Activated CD4-positive, alpha-beta memory T cell treated with anti-CD3 and anti-CD28 coated beads for 36 hours (primary cell): ENCODE measurements around the gene CAPN15. TPM values are rescaled to one million over a fixed set of nuclear protein-coding genes. Genes with fewer than 3 reads are reported as not detected.

Source experiments
- CTCF ChIA-PET: fragments of 350-600 bp; sonication (Branson Sonifier 250); formaldehyde crosslinking; loops from one replicate; lab custom pipeline; 2021; ENCODE audit warnings: antibody characterized with exemption, inconsistent platforms; lab: Charles Lee
- POLR2A ChIA-PET: fragments of 350-600 bp; sonication (Branson Sonifier 250); formaldehyde crosslinking; loops from one replicate; lab custom pipeline; 2021; ENCODE audit warnings: antibody characterized with exemption; lab: Charles Lee
- DNase-seq: peaks from one replicate; pipeline ENCODE4 v3.0.0-alpha.2; 2020
- H3K27ac Mint-ChIP-seq: one replicate; pipeline ENCODE4 v1.8.0; 2021; ENCODE audit warnings: mixed read lengths
- H3K27me3 Mint-ChIP-seq: one replicate; pipeline ENCODE4 v1.8.0; 2021; ENCODE audit warnings: mixed read lengths
- H3K36me3 Mint-ChIP-seq: one replicate; pipeline ENCODE4 v1.8.0; 2021; ENCODE audit warnings: mixed read lengths
- H3K4me1 Mint-ChIP-seq: one replicate; pipeline ENCODE4 v1.8.0; 2021; ENCODE audit warnings: low read depth, mixed read lengths
- H3K4me3 Mint-ChIP-seq: one replicate; pipeline ENCODE4 v1.8.0; 2021; ENCODE audit warnings: mild to moderate bottlenecking, mixed read lengths
- H3K9me3 Mint-ChIP-seq: one replicate; pipeline ENCODE4 v1.8.0; 2021; ENCODE audit warnings: mixed read lengths
- intact Hi-C: fragments of 100-400 bp; cut with micrococcal nuclease; formaldehyde crosslinking; loops from one replicate; pipeline ENCODE4 v1.15.1; 2023
- total RNA-seq, 2 experiments: library from RNA; stranded (reverse); gene quantifications; one replicate each; pipeline ENCODE4 v1.2.3, GENCODE V29; 2021

The CAPN15 gene
- total RNA-seq, 2 experiments from 2014 or later: 69.7 to 76.2 TPM

DNA sequence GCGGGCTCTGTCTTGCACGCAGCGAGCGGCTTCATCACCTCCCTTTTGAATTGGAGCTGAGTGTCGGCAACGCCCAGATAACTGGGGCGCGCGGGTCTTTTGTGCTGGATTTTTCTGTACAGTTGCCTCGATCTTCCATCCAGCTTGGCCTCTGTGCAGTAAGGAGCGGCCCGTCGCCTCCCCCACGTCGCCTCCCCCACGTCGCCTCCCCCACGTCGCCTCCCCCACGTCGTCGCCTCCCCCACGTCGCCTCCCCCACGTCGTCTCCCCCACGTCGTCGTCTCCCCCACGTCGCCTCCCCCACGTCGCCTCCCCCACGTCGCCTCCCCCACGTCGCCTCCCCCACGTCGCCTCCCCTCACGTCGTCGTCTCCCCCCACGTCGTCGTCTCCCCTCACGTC is 17.0 kb downstream of the CAPN15 start:
- DNase-seq: no peak
- Mint-ChIP-seq H3K9me3 (no peaks in the 10 kb centered on the region), H3K4me1 (no peaks in the 10 kb centered on the region), H3K36me3 (peaks cover 4% of the 10 kb centered on the region), H3K27ac (no peak overlapping the region), H3K27me3 (no peaks in the 10 kb centered on the region), H3K4me3 (no peak overlapping the region)
- POLR2A ChIA-PET: no interaction called here
- CTCF ChIA-PET: no interaction called here
- intact Hi-C loops: no loop called here

DNA sequence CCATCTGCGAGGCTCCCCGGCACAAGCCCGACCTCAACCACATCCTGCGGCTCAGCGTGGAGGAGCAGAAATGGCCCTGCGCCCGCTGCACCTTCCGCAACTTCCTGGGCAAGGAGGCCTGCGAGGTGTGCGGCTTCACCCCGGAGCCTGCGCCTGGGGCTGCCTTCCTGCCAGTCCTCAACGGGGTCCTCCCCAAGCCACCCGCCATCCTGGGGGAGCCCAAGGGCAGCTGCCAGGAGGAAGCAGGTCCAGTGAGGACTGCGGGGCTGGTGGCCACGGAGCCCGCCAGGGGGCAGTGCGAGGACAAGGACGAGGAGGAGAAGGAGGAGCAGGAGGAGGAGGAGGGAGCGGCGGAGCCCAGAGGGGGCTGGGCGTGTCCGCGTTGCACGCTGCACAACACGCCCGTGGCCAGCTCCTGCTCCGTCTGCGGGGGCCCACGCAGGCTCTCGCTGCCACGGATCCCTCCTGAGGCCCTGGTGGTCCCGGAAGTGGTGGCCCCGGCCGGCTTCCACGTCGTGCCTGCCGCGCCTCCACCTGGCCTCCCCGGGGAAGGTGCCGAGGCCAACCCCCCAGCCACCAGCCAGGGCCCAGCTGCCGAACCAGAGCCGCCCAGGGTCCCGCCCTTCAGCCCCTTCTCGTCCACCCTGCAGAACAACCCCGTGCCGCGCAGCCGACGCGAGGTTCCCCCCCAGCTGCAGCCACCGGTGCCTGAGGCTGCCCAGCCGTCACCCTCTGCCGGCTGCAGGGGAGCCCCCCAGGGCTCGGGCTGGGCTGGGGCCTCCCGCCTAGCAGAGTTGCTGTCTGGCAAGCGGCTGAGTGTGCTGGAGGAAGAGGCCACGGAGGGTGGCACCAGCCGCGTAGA is 19.6 kb downstream of the CAPN15 start:
- CTCF ChIA-PET: interaction anchor here (0.6 to 0.7 kb wide), 2 partner anchors 39 to 56 kb away, joined by 3 read pairs; no protein-coding TSS in a partner anchor
- peak; percentile 57 for DNase-seq
- Mint-ChIP-seq H3K4me3 (no peak overlapping the region), H3K27ac (no peak overlapping the region), H3K4me1 (no peaks in the 10 kb centered on the region), H3K9me3 (no peaks in the 10 kb centered on the region), H3K27me3 (no peaks in the 10 kb centered on the region), H3K36me3 (peaks cover 2% of the 10 kb centered on the region)
- intact Hi-C loops: no loop called here
- POLR2A ChIA-PET: no interaction called here

DNA sequence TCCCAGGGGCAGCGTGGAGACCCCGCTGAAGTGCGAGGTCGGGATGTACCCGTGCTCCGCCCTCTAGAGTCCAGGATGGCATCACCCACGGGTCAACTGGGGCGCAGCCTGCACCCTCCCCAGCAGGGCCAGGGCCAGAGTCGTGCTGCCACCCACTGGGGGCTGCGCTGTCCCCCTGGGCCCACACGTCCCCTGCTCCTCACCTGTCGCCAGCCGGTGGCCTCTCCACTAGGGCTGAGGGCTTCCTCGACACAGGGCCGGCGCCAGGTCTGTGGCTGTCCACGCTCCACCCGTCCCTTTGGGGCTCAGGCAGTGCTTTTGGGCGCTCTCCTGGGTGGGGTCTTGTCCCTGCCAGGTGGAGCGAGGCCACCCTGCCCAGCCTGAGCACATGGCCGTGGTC is 21.1 kb downstream of the CAPN15 start:
- POLR2A ChIA-PET: no interaction called here
- no peaks in the 10 kb centered on the region for H3K9me3 Mint-ChIP-seq
- no peak overlapping the region for H3K4me3 Mint-ChIP-seq
- H3K27me3 Mint-ChIP-seq: no peaks in the 10 kb centered on the region
- no peak for DNase-seq
- CTCF ChIA-PET: no interaction called here
- no peaks in the 10 kb centered on the region for H3K4me1 Mint-ChIP-seq
- intact Hi-C loops: no loop called here
- H3K27ac Mint-ChIP-seq: no peak overlapping the region
- H3K36me3 Mint-ChIP-seq: no peaks in the 10 kb centered on the region

DNA sequence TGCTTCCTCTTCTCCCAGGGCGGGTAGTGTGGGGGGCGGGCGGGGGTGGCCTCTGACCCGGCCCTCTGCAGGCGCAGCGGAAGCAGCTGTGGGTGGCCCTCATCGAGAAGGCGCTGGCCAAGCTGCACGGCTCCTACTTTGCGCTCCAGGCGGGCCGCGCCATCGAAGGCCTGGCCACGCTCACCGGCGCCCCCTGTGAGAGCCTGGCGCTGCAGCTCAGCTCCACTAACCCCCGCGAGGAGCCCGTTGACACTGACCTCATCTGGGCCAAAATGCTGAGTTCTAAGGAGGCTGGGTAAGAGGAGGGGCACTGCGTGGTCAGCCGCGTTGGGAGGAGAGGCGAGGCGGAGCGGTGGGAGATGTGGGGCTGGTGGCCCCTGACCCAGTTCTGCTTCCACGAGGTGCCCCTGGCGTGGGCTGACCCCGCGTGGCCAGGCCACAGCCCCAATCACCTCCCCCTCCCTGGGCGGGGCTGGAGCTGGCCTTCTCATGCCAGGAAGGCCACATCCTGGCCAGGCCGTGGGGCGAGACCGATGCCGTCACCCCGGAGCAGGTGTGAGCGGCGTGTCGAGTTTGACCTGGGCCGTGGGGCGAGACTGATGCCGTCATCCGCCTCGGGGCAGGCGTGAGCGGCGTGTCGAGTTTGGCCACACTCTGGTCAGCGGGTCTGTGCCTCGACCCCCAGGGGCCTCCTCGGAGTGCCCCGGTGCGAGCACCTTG is 22.2 kb downstream of the CAPN15 start:
- H3K27me3 Mint-ChIP-seq: no peaks in the 10 kb centered on the region
- intact Hi-C loops: no loop called here
- no peak overlapping the region for H3K27ac Mint-ChIP-seq
- no peak overlapping the region for H3K4me3 Mint-ChIP-seq
- CTCF ChIA-PET: interaction anchor here (0.6 kb wide), 1 partner anchor 24 kb away, joined by 3 read pairs; no protein-coding TSS in a partner anchor
- H3K4me1 Mint-ChIP-seq: no peaks in the 10 kb centered on the region
- H3K36me3 Mint-ChIP-seq: no peaks in the 10 kb centered on the region
- DNase-seq: no peak
- POLR2A ChIA-PET: no interaction called here
- H3K9me3 Mint-ChIP-seq: no peaks in the 10 kb centered on the region

DNA sequence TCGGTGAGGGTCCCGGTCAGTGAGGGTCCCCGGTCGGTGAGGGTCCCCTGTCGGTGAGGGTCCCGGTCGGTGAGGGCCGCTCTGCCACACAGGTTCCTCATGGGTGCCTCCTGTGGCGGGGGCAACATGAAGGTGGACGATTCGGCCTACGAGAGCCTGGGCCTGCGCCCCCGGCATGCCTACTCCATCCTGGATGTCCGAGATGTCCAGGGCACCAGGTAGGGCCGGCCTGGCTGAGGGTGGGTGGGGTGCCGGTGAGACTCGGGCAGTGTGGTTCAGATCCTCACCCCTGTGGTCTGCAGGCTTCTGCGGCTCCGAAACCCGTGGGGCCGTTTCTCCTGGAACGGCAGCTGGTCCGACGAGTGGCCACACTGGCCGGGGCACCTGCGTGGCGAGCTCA is 23.7 kb downstream of the CAPN15 start:
- no peaks in the 10 kb centered on the region for H3K9me3 Mint-ChIP-seq
- H3K4me1 Mint-ChIP-seq: no peaks in the 10 kb centered on the region
- H3K4me3 Mint-ChIP-seq: no peak overlapping the region
- no peak overlapping the region for H3K27ac Mint-ChIP-seq
- H3K36me3 Mint-ChIP-seq: no peaks in the 10 kb centered on the region
- H3K27me3 Mint-ChIP-seq: no peaks in the 10 kb centered on the region
- intact Hi-C loops: no loop called here
- ChIA-PET CTCF (interaction anchor here (0.6 kb wide), 1 partner anchor 53 kb away, joined by 3 read pairs; no protein-coding TSS in a partner anchor), POLR2A (no interaction called here)
- no peak for DNase-seq

DNA sequence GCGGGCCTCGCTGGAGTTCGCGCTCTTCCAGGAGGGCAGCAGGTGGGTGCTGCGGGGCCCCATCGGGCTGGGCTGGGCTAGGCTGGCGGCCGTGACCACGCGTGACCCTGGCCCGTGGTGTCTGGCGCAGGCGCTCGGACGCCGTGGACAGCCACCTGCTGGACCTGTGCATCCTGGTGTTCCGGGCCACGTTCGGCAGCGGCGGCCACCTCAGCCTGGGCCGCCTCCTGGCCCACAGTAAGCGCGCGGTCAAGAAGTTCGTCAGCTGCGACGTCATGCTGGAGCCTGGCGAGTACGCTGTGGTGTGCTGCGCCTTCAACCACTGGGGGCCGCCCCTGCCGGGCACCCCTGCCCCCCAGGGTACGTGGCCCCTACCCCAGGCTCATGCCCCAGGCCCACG is 24.7 kb downstream of the CAPN15 start:
- Mint-ChIP-seq H3K36me3 (no peaks in the 10 kb centered on the region), H3K9me3 (no peaks in the 10 kb centered on the region), H3K27ac (no peak overlapping the region), H3K27me3 (no peaks in the 10 kb centered on the region), H3K4me3 (no peak overlapping the region), H3K4me1 (no peaks in the 10 kb centered on the region)
- ChIA-PET POLR2A (no interaction called here), CTCF (no interaction called here)
- intact Hi-C loops: no loop called here
- no peak for DNase-seq

DNA sequence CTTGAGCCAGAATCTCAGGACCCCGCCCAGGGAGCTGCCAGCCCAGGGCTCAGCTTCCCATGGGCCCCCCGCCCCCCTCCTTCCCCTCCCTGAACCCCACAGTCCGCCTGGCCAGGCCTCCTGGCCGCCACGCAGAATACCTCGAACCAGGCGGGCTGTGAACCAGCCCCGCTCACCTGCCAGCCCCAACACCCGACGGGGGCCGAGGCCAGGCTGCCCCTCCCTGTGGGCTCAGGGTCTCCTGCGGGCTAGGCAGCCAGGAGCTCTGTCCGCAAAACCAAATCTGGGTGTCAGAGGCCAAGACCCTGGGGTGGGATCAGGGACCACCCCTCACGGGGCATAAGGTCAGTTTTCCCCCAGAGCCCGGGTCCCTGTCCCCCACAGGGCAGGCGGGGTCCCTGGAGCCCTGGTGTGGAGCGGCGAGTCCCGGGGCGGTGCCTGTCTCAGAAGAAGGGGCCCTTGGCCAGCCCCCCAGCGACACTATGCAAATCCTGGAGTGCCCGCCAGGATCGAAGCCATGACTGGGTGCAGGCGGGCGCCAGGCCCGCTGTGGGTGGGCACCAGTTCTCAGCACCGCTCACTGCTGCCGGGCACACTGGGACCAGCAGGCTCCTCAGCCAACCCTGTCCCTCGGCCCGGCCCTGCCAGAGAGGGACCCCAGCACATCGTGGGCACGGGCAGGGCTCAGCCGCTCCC is 26.2 kb downstream of the CAPN15 start:
- Mint-ChIP-seq H3K4me3 (no peak overlapping the region), H3K27ac (no peak overlapping the region), H3K36me3 (no peaks in the 10 kb centered on the region), H3K27me3 (peaks cover 4% of the 10 kb centered on the region), H3K4me1 (no peaks in the 10 kb centered on the region), H3K9me3 (no peaks in the 10 kb centered on the region)
- POLR2A ChIA-PET: no interaction called here
- no peak for DNase-seq
- CTCF ChIA-PET: no interaction called here
- intact Hi-C loops: no loop called here

DNA sequence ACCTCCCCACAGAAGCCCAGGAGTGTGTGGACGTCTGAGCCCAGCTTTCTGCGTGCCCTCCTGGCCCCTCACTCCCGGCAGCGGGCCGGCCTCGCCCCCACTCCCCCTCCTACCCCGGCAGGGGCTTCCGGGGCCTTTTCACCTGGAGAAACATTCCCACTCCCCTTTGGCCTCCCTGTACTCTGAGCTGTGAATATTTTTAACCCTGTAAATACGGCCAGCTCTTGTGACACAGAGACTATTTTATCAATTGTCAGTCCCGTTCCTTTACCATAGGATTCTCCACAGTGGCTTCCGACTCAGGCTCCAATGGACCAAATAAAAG is 26.7 kb downstream of the CAPN15 start:
- intact Hi-C loops: no loop called here
- Mint-ChIP-seq H3K27ac (no peak overlapping the region), H3K27me3 (peaks cover 4% of the 10 kb centered on the region), H3K4me3 (no peak overlapping the region), H3K36me3 (no peaks in the 10 kb centered on the region), H3K4me1 (no peaks in the 10 kb centered on the region), H3K9me3 (no peaks in the 10 kb centered on the region)
- ChIA-PET POLR2A (no interaction called here), CTCF (no interaction called here)
- DNase-seq: no peak

DNA sequence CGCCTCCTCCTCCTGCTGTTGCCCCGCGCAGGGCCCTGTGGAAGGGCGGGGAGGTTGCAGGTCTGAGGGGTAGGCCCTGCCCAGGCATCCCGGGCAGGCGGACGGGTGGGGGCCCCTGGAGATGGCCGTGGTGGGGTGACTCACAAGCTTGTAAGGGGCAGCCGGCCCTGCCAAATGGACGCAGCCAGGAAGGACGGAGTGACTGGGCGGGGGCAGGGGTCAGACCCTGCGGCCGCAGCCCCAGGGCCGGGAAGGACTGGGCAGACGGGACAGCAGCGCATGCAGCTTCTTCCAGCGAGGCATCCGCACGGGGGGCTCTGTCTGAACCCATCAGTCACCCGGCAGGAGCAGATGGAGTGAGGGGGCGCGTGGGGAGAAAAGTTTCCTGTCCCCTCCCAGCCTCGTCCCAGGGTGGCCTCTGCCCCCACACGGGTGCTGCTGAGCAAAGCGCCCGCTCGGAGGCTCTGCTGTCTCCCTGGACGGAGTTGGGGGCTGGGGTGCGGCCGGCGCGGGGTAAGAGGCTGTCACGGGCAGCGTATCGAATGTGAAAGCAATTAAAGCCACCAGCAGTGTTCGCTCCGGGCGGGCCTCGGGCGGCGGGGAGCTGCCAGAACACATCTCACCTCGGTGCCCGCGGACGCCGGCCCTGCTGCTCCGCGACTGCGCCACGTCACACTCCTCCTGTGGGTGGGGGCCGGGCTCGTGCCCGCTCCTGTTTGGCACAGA is 27.3 kb downstream of the CAPN15 start:
- H3K27me3 Mint-ChIP-seq: peaks cover 4% of the 10 kb centered on the region
- no peaks in the 10 kb centered on the region for H3K4me1 Mint-ChIP-seq
- intact Hi-C loops: no loop called here
- no peaks in the 10 kb centered on the region for H3K9me3 Mint-ChIP-seq
- H3K36me3 Mint-ChIP-seq: no peaks in the 10 kb centered on the region
- H3K27ac Mint-ChIP-seq: no peak overlapping the region
- no peak overlapping the region for H3K4me3 Mint-ChIP-seq
- ChIA-PET CTCF (no interaction called here), POLR2A (no interaction called here)
- no peak for DNase-seq

DNA sequence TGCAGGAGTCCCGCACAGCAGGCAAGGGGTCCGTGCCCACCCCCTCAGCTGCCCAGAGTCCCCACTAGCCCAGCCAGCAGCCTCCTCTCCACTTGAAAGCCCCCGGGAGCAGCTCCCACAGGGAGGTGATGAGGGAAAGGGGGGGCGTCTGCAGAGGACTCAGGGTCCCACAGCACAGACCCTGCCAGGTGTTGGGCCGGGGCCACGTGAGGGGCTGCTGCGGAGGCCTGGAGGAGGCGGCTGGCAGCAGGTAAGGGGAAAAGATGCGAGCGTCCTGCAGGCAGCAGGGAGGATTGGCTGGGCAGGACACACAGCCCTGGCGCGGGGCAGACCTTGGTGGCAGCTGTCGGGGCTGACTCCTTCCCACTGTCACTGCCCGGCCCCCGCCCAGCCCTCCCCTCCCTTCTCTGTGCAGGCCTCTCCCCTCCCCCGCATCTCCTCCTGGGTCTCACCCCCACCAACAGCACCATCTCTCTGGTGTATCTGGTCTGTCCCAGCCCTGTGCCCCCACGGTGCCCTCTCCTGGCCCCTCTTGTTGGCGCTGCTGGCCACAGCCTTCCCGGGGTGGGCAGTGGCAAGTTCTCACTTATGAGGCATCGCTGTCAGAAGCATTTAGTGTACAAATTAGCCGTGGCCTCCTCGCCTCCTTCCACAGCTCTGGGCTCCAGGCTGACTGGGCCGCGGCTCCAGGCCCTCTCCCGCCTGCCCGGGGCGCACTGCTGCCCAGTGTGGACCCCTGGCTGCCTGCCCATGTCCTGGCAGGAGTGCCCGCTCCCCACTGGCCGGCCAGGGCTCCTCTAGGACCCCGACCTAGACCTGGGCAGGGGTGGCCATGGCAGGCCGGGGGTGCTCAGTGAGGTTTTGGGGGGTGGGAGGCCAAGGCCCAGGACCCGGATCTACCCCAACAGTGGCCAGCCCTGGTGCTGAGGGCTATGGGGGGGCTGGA is 28.3 kb downstream of the CAPN15 start:
- H3K4me3 Mint-ChIP-seq: no peak overlapping the region
- CTCF ChIA-PET: no interaction called here
- intact Hi-C loops: no loop called here

DNA sequence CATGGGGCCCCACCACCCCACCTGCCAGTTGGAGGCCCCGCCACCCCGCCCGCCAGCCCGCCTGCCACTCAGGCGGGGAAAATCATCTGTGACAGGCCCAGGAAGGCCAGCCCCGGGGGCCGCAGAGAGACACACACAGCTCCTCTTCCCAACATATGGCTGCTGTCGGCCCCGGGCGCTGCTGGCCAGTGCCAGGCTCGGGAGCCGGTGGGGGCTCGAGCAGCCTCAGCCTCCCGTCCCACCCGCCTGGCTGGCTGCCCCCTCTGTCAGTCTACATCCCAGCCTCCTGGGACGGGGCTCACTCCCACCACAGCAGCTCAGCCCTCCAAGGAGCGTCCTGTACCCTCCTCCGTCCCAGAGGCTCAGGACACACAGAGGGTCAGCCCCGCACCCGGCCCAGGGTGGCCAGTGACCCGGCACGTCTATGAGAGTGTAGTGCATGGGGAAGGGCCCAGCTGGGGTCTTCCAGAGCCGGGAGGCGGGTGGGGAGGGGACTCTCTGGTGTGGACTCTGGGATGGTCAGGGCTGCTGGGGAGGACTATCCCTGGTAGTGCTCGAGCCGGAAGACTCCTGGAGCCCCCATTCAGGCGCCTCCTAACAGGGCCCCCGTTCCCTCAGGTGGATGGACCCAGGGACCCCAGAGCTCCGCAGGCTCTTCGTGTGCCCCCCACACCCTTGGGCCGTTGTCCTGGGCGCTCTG is 29.1 kb downstream of the CAPN15 start:
- Mint-ChIP-seq H3K9me3 (no peaks in the 10 kb centered on the region), H3K36me3 (no peaks in the 10 kb centered on the region), H3K27me3 (peaks cover 5% of the 10 kb centered on the region), H3K27ac (no peak overlapping the region), H3K4me3 (no peak overlapping the region), H3K4me1 (no peaks in the 10 kb centered on the region)
- CTCF ChIA-PET: no interaction called here
- DNase-seq: no peak
- POLR2A ChIA-PET: no interaction called here
- intact Hi-C loops: no loop called here

More for the DNA sequence above, 28.3 kb downstream of the CAPN15 start:
- Mint-ChIP-seq H3K9me3 (no peaks in the 10 kb centered on the region), H3K27ac (no peak overlapping the region), H3K27me3 (peaks cover 4% of the 10 kb centered on the region), H3K4me1 (no peaks in the 10 kb centered on the region), H3K36me3 (no peaks in the 10 kb centered on the region)
- POLR2A ChIA-PET: no interaction called here
- no peak for DNase-seq
